ENCODE results near the gene SLC6A4. TPM values are rescaled to one million over a fixed set of nuclear protein-coding genes. Genes with fewer than 3 reads are reported as not detected.

SLC6A4 gene
- total and polyA plus RNA-seq, 4 donors: 3.5 to 12.7 (median 8.8) TPM

- no peak for ATAC-seq (ENCODE audit: insufficient read depth, low FRiP score)
- no peaks in the 10 kb centered on the region for H3K27me3 ChIP-seq (ENCODE audit: control insufficient read depth in 3 of 3, insufficient read depth in 3 of 3, low read length in 2 of 3)
- TF ChIP-seq, protein P1, sequence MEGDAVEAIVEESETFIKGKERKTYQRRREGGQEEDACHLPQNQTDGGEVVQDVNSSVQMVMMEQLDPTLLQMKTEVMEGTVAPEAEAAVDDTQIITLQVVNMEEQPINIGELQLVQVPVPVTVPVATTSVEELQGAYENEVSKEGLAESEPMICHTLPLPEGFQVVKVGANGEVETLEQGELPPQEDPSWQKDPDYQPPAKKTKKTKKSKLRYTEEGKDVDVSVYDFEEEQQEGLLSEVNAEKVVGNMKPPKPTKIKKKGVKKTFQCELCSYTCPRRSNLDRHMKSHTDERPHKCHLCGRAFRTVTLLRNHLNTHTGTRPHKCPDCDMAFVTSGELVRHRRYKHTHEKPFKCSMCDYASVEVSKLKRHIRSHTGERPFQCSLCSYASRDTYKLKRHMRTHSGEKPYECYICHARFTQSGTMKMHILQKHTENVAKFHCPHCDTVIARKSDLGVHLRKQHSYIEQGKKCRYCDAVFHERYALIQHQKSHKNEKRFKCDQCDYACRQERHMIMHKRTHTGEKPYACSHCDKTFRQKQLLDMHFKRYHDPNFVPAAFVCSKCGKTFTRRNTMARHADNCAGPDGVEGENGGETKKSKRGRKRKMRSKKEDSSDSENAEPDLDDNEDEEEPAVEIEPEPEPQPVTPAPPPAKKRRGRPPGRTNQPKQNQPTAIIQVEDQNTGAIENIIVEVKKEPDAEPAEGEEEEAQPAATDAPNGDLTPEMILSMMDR (IDR thresholded peaks at IDR 0.05; ENCODE audit: control extremely low read depth, extremely low read depth): no peak
- H3K27ac ChIP-seq (ENCODE audit: low read depth in 1 of 2, low read length in 1 of 2): no peak overlapping the region
- H3K4me1 ChIP-seq (ENCODE audit: control insufficient read depth in 5 of 5, insufficient read depth in 5 of 5, low read length in 5 of 5): peaks cover 0 to 2% (median 0%) of the 10 kb centered on the region in 5 donors
- no peaks in the 10 kb centered on the region for H3K9me3 ChIP-seq (ENCODE audit: control insufficient read depth in 4 of 4, insufficient read depth in 3 of 4, low read length in 3 of 4)
- no peak for DNase-seq
- WGBS, 2 donors: 97 to 99% methylated on average over 5 of the region's 5 CpGs
- H3K36me3 ChIP-seq (ENCODE audit: control insufficient read depth in 4 of 4, insufficient read depth in 4 of 4, low read length in 4 of 4): peaks cover 7 to 25% (median 13%) of the 10 kb centered on the region in 4 donors
- H3K9ac ChIP-seq (ENCODE audit: insufficient read depth in 1 of 2, low read length in 2 of 2): no peak overlapping the region
- no peak overlapping the region for H3K4me3 ChIP-seq
Observed at GRCh38 chr17:30188211-30188939, 47.1 kb downstream of the SLC6A4 start.

GRCh38 chr17:30187573-30187972 is 47.9 kb downstream of the SLC6A4 start:
- peaks cover 0 to 2% (median 0%) of the 10 kb centered on the region in 5 donors for H3K4me1 ChIP-seq (ENCODE audit: control insufficient read depth in 5 of 5, insufficient read depth in 5 of 5, low read length in 5 of 5)
- WGBS, 2 donors: 95 to 97% methylated on average over 2 of the region's 2 CpGs
- no peak overlapping the region for H3K9ac ChIP-seq (ENCODE audit: insufficient read depth in 1 of 2, low read length in 2 of 2)
- H3K4me3 ChIP-seq: no peak overlapping the region
- peaks cover 7 to 30% (median 13%) of the 10 kb centered on the region in 4 donors for H3K36me3 ChIP-seq (ENCODE audit: control insufficient read depth in 4 of 4, insufficient read depth in 4 of 4, low read length in 4 of 4)
- no peaks in the 10 kb centered on the region for H3K27me3 ChIP-seq (ENCODE audit: control insufficient read depth in 3 of 3, insufficient read depth in 3 of 3, low read length in 2 of 3)
- no peak overlapping the region for H3K27ac ChIP-seq (ENCODE audit: low read depth in 1 of 2, low read length in 1 of 2)
- no peaks in the 10 kb centered on the region for H3K9me3 ChIP-seq (ENCODE audit: control insufficient read depth in 4 of 4, insufficient read depth in 3 of 4, low read length in 3 of 4)
- TF ChIP-seq, protein P1 (IDR thresholded peaks at IDR 0.05; ENCODE audit: control extremely low read depth, extremely low read depth): no peak
- no peak for DNase-seq
- no peak for ATAC-seq (ENCODE audit: insufficient read depth, low FRiP score)

DNA sequence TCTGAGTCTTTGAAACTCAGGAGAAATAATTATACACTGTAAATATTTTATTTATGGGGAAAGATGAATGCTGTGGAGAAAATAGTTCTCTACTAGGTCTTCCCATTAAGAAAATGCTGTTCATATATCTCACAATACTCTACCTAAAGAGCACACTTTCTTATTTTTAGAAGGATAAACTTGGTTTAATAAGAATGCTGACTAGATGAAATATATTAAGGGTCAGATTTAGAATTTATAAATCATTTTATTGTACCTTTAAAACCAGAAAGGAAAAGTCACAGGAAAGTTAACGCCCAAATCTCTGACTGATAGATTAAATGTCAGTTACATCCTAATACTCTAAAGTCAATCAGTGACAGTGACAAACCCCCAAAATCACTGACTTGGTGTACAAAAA is 48.7 kb downstream of the SLC6A4 start:
- no peak overlapping the region for H3K9ac ChIP-seq (ENCODE audit: insufficient read depth in 1 of 2, low read length in 2 of 2)
- WGBS, 2 donors: 86 to 88% methylated on average over 1 of the region's 1 CpG
- peaks cover 11 to 30% (median 14%) of the 10 kb centered on the region in 4 donors for H3K36me3 ChIP-seq (ENCODE audit: control insufficient read depth in 4 of 4, insufficient read depth in 4 of 4, low read length in 4 of 4)
- no peak overlapping the region for H3K27ac ChIP-seq (ENCODE audit: low read depth in 1 of 2, low read length in 1 of 2)
- peaks cover 0 to 2% (median 0%) of the 10 kb centered on the region in 5 donors for H3K4me1 ChIP-seq (ENCODE audit: control insufficient read depth in 5 of 5, insufficient read depth in 5 of 5, low read length in 5 of 5)
- H3K4me3 ChIP-seq: no peak overlapping the region
- no peak for DNase-seq
- no peaks in the 10 kb centered on the region for H3K9me3 ChIP-seq (ENCODE audit: control insufficient read depth in 4 of 4, insufficient read depth in 3 of 4, low read length in 3 of 4)
- H3K27me3 ChIP-seq (ENCODE audit: control insufficient read depth in 3 of 3, insufficient read depth in 3 of 3, low read length in 2 of 3): no peaks in the 10 kb centered on the region
- ATAC-seq (ENCODE audit: insufficient read depth, low FRiP score): no peak
- TF ChIP-seq, protein P1 (IDR thresholded peaks at IDR 0.05; ENCODE audit: control extremely low read depth, extremely low read depth): no peak

Measured in lung (tissue), 12 donors.